ENCODE results near the gene KTI12.

GRCh38 chr1:51997974-51998382 is 35.6 kb downstream of the KTI12 start:
- no peak for TF ChIP-seq POLR2AphosphoS5 (IDR thresholded peaks at IDR 0.05; ENCODE audit: low read depth, low read length)
- no peak for TF ChIP-seq SIN3A (IDR thresholded peaks at IDR 0.05; ENCODE audit: borderline replicate concordance, insufficient read depth, low read length)
- TF ChIP-seq REST (IDR thresholded peaks at IDR 0.05; ENCODE audit: insufficient read depth in 1 of 2, low read depth in 2 of 2, low read length in 2 of 2) = no peak

Data from PFSK-1 (cell line).